Stimulated activated CD8-positive, alpha-beta memory T cell treated with anti-CD3 and anti-CD28 coated beads, Interleukin-7, amount 100 ng/mL, for 24 hours (primary cell): Measurements from ENCODE around the gene DAPK2.

Experiments used
- DNase-seq: peaks from one replicate; pipeline ENCODE4 v3.0.0-alpha.2; 2020; ENCODE audit warnings: low read depth

The DAPK2 gene

DNA sequence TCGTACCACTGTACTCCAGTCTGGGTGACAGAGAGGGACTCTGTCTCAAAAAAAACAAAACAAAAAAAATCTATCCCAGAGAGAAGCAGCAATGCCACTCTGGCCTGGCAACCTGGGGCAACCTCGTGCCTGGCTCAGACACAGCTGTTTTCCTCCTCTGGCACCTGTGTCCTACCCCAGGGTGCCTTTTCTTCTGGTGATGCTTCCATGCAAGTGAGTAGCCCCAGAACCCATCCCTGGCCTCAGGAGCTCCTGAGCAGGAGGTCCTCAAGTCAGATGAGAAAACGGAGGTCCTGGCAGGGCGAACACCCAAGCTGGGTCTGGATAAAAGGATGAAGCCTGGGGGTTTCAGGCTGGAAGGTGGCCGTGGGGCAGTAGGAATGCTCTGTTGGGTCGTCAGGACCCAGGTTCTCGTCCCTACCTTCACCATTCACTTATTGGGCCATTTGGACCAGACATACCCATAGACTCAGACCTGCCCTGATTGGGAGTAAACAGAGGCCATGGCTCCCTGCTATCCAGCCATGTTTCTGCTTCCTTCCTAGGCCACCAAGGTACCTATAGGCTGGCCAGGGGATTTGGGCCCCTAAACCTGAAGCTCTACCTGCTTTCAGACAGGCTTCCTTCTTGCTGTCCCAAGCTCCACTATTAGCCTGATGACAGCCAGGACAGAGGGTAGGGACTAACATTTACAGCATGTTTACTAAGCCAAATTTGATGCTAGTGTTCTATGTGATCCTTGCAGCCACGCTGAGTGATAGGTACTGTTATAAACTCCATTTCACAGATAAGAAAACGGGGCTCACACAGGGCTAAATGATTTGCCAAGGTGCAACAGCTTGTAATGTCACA lies 102.2 kb downstream of the DAPK2 start:
- DNase-seq: no peak

DNA sequence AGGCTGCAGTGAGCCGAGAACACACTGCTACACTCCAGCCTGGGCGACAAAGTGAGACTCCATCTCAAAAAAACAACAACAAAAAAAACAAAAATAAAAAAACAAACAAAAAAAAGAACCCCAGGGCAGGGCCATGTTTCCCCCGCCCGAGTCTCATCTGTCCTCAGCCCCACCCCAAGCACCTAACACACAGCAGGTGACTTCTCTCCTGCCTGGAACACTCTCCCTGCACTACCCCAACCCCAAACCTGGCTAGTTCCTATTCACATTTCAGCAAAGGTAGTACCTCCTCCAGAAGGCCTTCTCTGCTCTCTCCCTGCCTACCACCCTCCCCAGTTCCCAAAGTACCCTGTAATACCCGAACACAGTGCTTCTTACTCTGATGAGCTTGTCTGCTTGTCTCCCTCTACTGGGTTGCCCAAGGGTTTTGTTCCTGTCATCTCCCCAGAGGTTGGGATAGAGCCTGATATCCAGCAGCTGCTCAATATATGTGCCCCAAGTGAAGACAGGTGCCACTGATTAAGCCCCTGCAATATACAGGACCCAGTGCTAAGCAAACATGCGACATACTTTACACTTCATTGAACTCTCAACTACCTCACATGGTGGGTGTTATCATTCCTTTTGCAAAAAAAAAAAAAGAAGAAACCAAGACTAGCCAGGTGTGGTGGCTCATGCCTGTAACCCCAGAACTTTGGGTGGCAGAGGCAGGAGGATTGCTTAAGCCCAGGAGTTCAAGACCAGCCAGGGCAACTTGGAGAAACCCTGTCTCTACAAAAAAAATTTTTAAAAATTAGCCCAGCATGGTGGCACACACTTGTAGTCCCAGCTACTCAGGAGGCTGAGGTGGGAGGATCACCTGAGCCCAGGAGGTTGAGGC lies 103.6 kb downstream of the DAPK2 start:
- DNase-seq: no peak

DNA sequence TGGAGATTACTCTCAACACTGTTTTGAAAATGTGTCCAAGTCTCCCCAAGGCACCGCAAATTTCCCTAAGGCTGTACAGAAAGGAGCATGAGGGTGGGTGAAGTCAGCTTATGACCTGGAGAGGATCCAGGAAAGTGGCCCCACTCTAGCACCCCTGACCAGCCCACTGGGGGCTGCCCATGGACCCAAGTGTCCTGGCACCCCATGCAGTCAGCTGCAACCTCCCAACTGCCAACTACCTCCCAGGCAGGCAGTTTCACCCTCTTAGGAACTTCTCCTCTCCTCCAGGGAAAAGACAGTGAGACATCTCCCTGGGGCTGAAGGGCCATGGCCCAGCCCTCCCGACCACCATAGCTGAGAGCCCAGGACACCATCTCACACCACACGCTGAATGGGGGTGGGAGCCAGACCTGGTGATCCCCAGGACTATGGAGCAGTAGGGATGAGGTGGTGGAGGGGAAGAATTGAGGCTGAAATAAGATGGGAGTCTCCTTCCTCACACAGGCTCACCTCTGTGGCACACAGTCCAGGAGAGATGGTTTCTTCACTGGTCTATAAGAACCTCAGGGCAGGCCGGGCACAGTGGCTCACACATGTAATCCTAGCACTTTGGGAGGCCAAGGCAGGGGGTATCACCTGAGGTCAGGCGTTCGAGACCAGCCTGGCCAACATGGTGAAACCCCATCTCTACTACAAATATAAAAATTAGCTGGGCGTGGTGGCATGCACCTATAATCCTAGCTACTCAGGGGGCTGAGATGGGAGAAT lies 104.4 kb downstream of the DAPK2 start:
- DNase-seq: no peak

DNA sequence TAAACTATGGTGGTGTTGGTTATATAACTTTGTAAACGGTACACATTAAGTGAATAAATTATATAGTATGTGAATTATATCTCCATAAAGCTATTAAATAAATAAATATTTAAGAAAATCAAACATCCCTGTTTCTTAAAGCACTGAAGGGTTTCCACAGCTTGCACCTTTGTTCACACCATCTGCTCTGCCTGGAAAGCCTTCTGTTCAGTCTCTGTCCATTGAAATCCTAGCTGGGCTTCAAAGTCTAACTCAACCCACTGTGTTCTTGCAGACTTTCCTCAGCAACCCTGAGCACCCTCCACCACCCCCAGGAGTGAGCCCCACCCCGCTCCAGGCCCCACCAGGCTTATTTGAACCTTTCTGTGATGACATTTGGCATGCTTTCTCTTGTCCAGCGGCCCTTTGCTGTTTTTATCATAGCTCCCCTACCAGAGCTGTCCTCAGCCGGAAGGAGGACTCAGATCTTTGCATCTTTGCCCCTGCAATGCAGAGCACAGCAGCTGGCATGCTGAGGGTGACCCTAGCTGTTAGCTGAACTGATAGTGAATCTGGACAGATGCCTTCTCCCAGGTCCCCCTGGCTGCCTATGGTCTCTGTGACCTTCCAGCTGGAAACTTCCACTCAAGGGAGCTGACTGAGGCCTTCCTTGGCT lies 105.2 kb downstream of the DAPK2 start:
- DNase-seq: no peak

DNA sequence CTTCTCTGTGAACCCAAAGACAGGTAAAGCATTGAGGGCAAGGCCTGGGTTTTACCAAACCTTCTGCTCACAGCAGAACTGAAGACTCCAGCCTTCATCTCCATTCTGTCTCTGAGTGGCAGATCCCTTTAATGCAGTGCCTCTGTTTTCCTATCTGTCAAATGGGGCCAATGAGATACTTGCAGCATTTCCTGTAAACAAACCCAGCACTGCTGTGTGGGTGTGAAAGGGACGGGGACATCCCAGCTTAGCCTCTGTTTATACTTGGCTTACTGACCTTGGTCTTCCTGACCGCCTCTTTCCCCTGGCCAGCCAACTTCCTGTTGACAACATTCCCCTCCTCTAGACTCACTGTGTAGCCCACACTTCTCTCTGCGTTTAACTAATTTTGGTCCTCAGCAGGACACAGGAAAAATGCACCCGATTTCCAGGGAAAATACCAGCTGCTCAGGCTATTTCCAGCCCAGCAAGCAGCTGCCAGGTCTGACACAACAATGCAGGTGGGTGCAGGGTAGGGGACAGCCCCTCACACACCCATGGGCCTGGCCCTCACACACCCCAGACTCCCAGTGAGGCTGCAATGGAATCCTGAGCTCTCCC lies 106.7 kb downstream of the DAPK2 start:
- DNase-seq: no peak

DNA sequence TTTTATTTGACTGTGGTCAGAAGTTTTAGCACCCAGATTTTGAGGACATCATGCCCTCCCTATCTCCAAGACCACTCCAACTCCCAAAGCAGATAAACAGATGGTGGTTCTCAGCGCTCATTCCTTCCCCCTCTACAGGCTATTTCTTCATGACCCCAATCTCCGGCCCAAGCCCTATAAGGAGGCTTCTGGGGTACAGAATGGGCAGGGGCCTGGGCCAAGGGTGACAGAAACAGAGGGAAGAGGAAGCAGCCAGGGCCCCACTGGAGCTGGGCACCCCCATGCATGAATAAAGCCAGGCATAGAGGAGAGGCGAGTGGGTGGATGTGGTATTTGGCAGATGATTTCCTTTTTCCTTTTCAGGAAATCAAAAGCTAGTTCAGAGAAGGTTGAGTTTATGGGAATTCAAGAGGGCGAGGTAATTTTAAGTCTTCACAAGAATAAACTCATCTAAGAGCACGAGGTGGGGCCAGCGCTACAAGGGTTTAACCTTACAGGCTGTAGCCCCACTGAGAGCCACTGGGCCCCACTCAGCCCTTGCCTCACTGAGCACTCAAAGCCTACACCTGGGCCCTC lies 107.7 kb downstream of the DAPK2 start:
- no peak for DNase-seq

DNA sequence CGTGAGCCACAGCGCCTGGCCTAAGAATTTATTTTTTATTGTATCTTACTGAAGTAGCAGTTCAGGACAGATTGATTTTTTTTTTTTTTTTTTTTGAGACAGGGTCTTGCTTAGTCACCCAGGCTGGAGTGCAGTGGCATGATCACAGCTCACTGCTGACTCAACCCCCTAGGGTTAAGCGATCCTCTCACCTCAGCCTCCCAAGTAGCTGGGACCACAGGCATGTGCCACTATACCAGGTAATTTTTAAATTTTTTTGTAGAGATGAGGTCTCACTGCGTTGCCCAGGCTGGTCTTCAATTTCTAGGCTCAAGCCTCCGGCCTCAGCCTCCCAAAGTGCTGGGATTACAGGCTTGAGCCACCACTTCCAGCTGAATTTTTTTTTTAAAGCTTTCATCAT lies 112.8 kb downstream of the DAPK2 start:
- no peak for DNase-seq

DNA sequence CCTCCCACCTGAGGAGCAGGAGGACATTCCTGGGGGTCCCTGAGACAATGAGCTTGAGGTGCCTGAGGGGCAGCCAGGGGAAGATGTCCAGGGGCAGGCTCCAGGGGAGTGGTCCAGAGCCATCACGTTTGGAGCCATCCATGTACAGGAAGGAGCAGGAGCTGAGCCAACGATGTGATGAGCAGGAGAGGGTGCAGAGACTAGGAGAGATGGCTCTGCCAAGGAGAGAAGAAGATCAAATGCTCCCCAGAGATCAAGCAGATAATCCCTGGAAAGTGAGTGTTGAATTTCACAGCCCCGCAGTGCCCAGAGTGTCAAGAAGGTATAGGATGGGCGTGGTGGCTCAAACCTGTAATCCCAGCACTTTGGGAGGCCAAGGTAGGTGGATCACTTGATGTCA lies 114.7 kb downstream of the DAPK2 start:
- DNase-seq: no peak

DNA sequence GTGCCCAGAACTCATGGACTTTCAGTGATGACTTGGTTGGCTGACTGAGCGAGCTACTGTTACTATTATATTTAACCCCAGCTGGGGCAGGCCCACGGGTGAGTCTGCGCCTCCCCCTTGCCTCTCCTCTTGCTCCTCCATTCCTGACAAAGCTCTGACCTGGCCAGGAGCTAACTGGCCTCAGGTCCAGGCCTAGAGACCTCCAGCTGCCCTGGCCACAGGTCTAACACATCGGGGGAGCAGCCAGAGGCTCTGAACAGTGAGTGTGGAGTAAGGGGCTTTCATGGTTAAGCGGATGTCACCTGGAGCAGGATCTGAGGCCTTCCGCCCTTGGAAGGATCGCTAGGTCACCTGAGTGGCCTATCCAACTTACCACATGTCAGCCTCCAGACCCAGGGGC lies 116.3 kb downstream of the DAPK2 start:
- DNase-seq: no peak

DNA sequence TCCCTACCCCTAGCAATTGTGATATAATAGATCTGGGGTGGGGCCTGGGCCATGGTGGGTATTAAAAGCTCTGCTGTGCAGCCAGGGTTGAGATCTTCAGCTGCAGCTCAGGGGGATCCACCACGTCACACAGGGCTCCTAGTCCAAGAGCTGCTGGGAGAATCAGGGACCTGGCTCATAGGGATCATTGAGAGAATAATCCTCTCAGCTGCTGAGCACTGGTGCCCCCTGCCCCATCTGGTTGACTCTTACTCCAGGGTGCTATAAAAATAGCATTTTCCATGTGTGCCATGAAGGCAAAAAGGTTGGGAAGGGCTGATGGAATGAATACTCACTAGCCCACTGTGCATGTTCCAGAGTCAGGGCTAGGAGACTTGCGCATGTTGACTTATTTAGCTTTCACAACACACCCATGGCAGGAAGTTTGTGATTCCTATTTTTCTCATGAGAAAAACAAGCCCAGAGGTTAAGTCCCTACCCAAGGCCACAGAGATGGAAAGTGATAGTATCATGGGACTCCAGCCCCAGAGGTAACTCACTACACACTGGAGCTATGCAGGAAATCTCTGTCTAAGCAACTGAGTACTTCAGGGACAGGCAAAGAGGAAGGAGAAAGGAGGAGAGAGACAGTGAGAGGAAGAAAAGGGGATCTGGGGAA lies 118.0 kb downstream of the DAPK2 start:
- DNase-seq: no peak

DNA sequence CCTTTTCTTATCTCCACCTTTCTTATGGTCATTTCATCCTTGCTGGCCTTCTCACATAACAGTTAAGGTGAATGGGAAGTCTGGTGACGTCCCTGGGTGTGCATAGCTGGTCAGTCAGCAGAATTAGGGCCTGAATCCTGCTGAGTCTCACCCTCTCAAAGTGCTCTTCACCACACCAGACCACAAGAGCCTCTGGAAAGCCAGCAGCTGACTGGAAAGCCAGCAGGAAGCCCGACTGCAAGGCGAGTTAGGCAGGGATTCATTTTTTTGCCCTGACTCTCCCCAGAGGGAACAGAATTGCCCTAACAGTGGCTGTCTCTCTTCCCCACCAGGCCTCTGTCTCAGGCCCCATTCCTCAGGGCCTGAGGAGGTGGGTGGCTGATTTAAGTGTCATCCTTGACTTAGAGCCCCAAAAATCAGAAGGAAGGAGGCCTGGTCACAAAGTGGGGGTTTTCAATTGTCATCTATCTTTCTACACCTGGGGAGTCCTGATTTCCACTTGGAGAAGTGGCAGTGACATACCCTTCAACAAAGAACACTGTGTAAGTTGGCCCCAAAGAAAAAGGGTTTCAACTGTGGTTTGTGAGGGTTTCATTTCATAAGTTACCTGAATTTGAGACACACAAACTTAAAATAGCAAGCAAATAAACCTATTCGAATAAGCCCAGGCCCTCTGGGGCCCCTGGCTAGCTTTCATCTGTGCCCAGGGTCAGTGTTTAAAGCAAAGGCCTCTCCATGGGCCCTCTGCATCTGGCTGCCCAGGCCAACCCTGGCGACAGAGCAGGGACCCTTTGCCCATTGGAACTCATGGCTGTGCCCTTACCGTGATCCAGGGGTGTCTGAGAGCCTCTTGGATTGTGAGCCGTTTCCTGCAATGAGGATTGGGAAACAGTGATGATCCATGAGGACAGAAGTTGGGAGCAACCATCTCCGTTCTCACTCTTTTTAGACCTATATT lies 122.0 kb downstream of the DAPK2 start:
- no peak for DNase-seq

DNA sequence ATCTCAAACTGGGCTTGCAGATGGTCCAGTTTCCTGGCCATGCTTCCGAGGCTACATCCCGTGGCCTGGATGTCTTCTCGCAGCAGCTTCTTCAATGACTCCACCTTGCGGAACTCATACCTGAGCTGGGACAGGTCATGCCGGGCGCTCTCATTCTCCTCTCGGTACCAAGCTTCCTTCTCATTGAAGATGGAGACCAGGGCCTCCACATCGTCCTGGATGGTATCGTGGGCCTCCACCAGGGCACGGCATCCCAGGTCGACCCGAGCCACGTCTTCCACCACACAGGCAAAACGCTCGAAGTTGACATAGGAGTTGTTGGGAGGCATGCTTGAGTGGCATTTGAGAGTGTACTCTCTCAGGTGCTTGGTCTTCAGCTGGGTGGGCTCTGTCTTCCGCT lies 123.4 kb downstream of the DAPK2 start:
- no peak for DNase-seq

DNA sequence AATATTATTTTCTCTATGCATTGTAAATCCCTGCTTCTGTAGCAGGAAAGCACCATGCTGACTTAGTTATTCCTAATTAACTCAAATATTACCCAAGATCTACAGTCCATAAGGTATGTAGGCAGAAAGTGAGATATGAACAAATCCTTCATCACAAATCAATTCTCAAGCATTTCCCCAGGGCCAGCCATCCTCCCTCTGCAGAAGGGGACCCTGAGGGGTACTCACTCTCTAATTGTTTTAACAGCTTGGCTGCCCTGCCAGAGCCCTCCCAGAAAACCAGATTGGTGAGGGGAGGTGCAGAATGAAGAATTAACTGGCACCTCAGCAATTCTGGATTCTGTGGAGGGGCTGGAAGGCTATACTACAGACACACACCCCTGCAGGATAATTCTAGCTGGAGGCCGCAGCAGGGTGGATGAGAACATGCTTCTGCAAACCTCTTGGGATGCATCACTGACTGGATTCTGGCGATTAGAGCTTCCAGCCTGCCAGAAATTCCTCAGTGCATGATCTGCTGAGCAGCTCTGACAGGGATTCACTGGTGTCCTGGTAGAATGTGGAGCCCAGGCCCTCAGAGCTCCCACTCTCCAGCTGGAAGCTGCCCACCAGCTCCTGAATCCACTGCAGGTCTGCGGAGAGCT lies 123.9 kb downstream of the DAPK2 start:
- no peak for DNase-seq

DNA sequence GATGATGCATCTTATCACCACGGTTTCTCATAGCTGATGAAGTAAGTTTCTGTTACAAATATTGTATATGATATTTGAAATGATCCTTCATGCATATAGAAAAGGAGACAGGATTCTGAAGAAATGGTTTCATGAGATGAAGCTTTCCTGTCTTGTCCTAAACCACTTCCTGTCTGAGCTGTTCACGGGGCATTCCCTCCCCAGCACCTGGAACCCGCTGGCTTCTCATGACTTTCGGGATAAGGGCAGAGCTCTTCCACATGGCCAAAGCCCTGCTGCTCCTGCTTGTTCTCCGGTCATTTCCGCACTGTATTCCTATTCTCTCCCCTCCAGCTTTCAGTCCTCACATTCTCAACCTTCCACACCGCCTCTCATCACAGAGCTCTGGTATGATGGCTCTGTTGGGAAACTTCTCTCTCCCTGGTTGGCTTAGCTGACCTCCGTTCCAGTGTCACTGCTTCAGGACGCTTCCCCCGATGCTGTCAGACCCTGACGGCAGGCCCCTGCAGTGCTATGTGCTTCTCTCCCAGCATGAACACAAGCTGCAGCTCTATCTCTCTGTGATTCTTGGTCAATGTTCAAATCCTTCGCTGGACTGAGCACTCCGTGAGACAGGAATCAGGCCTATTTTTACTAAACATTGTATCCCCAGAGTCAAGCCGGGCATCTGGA lies 125.6 kb downstream of the DAPK2 start:
- DNase-seq: no peak

DNA sequence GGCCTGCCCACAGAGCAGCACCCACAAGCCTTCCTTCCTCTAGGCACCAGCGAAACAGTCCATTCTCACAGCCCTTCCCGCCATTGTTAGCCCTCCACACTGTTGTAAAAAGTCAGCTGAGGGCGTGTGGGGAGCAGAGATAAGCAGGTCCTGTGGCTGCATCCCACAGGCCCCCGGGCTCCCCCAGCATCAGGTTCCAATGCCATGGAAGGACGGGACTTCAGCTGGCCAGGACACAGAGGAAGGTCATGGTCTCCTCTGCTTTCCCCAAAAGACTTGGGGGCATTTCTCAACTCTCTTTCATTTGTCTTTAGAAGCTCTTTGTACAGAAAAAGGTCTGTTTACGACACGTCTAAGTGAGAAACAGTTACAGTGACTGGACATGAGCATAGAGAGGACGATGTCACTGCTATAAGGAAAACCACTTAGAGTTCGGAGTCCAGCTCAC lies 127.4 kb downstream of the DAPK2 start:
- DNase-seq: no peak

DNA sequence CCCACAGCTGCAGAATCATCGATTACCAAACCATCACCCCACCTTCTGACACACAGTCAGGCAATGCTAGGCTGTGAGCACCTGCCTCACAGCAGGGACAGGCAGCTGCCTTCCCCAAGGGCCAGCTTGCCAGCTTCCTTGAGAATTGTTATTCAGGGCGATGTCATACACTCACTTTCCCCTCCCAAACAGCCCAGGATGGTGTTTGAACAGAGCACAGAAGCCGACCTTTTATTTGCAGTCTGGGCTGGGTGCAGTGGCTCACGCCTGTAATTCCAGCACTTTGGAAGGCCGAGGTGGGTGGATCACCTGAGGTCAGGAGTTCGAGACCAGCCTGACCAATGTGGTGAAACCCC lies 128.0 kb downstream of the DAPK2 start:
- DNase-seq: no peak

DNA sequence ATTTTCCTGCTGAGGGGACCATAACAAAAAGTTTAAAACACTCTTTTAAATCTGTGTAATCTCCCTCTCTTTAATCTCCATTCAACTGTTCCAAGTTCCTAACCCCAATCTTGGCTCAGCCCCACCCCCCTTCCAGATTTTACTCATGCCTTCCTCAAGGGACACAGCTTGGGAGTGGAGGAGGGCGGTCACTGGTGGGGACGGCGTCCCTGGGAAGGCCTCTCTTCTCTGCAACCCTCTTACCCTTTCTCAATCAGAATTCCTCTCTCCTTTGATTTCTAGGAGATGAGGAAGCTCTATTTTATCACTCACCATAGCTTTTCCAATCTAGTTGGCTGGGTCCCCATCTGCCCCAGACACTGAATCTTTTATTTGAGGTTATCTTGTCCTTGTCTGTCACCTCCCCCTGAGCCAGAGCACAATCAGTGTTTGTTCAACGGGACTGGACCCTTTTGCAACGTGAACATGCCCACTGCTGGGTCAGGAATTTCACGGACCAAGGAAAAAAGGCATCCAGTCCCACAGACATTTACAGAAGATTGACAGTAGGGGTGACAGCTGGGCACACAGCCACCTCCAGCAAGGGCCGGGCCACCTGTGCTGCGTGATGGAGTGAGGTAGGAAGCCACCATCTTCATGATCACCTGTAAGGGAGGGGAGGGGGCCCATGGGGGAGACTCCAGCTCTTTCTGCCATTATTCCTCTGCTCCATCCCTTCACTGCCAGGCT lies 128.5 kb downstream of the DAPK2 start:
- DNase-seq: no peak
